Measurements from ENCODE around the gene GATA2. TPM values are rescaled to one million over a fixed set of nuclear protein-coding genes. Genes with fewer than 3 reads are reported as not detected.

GATA2 gene
- total RNA-seq, 4 donors from 2014 or later = 8.1 to 24.7 (median 15.9) TPM

DNA sequence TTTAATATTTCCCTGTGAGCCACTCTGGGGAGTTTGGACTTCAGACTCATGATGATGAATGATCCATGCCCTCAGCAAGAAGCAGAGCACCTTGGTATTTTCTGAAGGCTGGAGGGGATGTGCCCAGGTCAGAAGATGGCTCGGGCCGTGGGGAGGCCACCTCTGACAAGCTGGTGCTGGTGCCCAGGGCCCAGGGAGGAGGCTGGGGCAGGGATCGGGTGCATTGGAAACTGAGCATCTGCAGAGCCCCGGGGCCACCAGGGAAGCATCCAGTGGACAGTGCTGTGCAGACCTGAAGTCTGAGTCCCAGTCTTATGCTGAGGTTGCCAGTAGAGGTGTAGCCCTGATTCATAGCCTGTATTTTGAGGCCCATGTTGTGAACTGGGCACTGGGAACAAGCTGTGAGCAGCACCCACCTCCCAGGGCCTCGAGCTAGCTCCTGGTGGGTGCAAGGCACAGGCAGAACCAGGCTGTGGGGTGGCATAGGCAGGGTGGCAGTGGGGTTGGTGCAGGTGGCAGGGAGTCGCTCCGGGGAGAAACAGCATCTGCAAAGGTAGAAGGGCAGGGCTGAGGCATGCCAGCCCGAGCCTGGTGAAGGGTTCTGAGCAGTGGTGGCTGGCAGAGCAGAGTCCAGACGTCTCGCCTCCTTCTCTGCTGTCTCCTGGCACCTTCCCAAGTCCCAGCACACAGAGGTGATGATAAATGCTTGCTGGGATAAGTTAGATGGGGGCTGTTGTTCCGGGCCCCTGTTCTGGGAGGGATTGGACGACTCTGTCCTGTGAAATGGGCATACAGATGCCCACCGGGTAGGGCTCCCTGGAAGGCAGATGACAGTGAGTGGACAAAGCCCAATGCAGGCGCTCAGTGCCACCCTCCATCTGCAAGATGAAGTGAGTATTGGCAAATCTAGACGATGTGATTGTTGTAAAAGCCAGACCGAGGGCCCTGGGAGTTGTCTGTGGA lies 36.9 kb downstream of the GATA2 start:
- H3K4me1 ChIP-seq = no peaks in the 10 kb centered on the region
- no peaks in the 10 kb centered on the region for H3K36me3 ChIP-seq
- H3K4me3 ChIP-seq = no peak overlapping the region
- H3K27ac ChIP-seq = no peak overlapping the region
- 69 to 76% methylated on average over 12 to 16 of the region's 16 CpGs for WGBS, 2 donors
- TF ChIP-seq EP300 (IDR thresholded peaks at IDR 0.05) = no peak
- TF ChIP-seq, protein P1, sequence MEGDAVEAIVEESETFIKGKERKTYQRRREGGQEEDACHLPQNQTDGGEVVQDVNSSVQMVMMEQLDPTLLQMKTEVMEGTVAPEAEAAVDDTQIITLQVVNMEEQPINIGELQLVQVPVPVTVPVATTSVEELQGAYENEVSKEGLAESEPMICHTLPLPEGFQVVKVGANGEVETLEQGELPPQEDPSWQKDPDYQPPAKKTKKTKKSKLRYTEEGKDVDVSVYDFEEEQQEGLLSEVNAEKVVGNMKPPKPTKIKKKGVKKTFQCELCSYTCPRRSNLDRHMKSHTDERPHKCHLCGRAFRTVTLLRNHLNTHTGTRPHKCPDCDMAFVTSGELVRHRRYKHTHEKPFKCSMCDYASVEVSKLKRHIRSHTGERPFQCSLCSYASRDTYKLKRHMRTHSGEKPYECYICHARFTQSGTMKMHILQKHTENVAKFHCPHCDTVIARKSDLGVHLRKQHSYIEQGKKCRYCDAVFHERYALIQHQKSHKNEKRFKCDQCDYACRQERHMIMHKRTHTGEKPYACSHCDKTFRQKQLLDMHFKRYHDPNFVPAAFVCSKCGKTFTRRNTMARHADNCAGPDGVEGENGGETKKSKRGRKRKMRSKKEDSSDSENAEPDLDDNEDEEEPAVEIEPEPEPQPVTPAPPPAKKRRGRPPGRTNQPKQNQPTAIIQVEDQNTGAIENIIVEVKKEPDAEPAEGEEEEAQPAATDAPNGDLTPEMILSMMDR (IDR thresholded peaks at IDR 0.05) = no peak
- no peak for TF ChIP-seq POLR2A (IDR thresholded peaks at IDR 0.05)
- no peaks in the 10 kb centered on the region for H3K9me3 ChIP-seq
- H3K27me3 ChIP-seq = peaks cover 0 to 18% of the 10 kb centered on the region in 2 donors
- no peak for DNase-seq (ENCODE audit: low spot score in 2 of 2)

DNA sequence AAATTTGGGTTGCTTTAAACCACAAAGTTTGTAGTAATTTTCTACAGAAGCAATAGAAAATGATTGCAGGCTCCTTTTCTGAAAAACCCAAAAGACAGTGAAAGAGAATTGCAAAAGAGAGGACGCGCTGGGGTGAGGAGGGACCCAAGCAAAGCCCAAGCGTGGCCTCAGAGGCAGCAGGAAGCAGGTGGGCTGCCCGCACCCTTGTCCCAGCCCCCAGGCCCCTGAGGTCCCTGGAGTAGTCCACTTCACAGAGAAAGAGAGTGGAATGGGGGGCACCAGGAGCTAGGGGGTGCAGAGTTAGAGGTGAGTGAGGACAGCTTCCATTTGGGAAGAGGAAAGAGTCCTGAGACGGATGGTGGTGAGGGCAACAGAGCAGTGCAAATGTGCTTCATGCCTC lies 37.9 kb downstream of the GATA2 start:
- Histone ChIP-seq H3K36me3 (no peaks in the 10 kb centered on the region), H3K27ac (no peak overlapping the region), H3K27me3 (peaks cover 0 to 23% of the 10 kb centered on the region in 2 donors), H3K9me3 (no peaks in the 10 kb centered on the region), H3K4me1 (no peaks in the 10 kb centered on the region), H3K4me3 (no peak overlapping the region)
- DNase-seq (ENCODE audit: low spot score in 2 of 2) = no peak
- TF ChIP-seq, protein P1 (IDR thresholded peaks at IDR 0.05) = no peak
- TF ChIP-seq EP300 (IDR thresholded peaks at IDR 0.05) (no peak), POLR2A (IDR thresholded peaks at IDR 0.05) (no peak)
- 77 to 85% methylated on average over 5 of the region's 5 CpGs for WGBS, 2 donors

DNA sequence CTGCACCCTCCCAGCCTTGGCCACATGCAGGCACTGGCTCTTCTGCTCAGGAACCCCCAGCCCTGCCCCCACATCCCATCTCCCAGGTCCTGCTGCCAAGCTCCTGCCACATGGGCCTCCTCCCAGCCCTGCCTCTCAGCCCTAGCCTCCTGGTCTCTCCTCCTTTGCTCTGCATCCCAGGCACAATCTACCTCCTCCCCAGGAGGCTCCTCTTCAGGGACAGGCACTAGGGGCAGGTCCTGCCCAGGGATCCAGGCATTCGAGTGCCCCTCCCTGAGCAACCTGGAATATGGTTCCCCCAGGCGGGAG lies 38.7 kb downstream of the GATA2 start:
- TF ChIP-seq POLR2A (IDR thresholded peaks at IDR 0.05) = no peak
- TF ChIP-seq, protein P1 (IDR thresholded peaks at IDR 0.05) = no peak
- no peak for TF ChIP-seq EP300 (IDR thresholded peaks at IDR 0.05)
- no peaks in the 10 kb centered on the region for H3K36me3 ChIP-seq
- 83 to 100% methylated on average over 1 to 2 of the region's 2 CpGs for WGBS, 2 donors
- peaks cover 0 to 23% of the 10 kb centered on the region in 2 donors for H3K27me3 ChIP-seq
- DNase-seq (ENCODE audit: low spot score in 2 of 2) = no peak
- no peaks in the 10 kb centered on the region for H3K4me1 ChIP-seq
- no peak overlapping the region for H3K4me3 ChIP-seq
- H3K9me3 ChIP-seq = no peaks in the 10 kb centered on the region
- no peak overlapping the region for H3K27ac ChIP-seq

DNA sequence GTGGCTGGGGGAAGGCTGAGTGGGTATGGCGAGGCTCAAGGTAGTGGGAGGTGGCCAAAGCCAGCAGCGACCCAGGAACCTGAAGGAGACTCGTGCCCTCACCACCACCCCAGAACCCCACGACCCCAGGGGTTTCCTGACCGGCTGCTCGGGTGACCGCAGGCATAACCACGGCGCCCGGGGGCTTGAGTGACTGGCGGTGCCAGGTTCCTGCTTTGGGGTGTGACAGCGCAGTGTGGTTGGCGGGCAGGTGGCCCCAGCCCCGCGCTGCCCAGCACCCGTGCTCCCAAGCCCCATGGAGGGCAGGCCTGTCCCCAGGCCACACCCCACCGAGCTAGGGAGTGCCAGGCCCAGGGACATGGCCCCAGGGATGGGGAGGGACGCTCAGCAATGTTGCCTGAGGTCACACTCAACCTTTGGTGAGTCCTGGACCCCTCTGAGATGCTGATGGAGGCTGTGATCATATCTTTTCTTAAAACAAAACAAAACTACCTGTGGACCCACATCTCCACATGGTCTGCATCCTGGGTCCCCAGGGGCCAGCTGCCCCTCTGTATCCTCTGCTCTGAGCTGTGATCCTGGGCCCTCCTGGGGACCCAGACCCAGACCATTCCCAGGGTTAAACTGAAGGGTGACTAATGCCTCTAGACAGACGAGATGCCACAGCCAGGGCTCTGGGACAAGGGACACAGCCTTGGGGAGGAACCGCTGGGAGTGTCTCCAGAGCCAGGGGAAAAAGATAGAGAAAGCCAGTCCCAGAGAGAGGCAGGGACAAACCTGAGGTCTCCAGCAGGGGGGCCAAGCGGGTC lies 39.3 kb downstream of the GATA2 start:
- Histone ChIP-seq H3K27ac (no peak overlapping the region), H3K36me3 (no peaks in the 10 kb centered on the region), H3K27me3 (peaks cover 0 to 23% of the 10 kb centered on the region in 2 donors), H3K9me3 (no peaks in the 10 kb centered on the region), H3K4me1 (no peaks in the 10 kb centered on the region), H3K4me3 (no peak overlapping the region)
- no peak for DNase-seq (ENCODE audit: low spot score in 2 of 2)
- WGBS, 2 donors = 72 to 80% methylated on average over 20 to 21 of the region's 21 CpGs
- TF ChIP-seq, protein P1 (IDR thresholded peaks at IDR 0.05) = no peak
- TF ChIP-seq POLR2A (IDR thresholded peaks at IDR 0.05) (no peak), EP300 (IDR thresholded peaks at IDR 0.05) (no peak)

All from tibial nerve (tissue), 4 donors.